Nucleus accumbens (tissue), 56 donors: ENCODE measurements around the gene ING1.
"Not testable (repeated sequence)": the region's sequence is repeated elsewhere in the genome, so short reads cannot be mapped to it uniquely, and the experiment has no call there.

Experiments used
- DNase-seq, 56 donors: peaks; one replicate each; lab custom pipeline; 2025; lab: John Stamatoyannopoulos, UW

ING1 gene, protein sequence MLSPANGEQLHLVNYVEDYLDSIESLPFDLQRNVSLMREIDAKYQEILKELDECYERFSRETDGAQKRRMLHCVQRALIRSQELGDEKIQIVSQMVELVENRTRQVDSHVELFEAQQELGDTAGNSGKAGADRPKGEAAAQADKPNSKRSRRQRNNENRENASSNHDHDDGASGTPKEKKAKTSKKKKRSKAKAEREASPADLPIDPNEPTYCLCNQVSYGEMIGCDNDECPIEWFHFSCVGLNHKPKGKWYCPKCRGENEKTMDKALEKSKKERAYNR

DNA sequence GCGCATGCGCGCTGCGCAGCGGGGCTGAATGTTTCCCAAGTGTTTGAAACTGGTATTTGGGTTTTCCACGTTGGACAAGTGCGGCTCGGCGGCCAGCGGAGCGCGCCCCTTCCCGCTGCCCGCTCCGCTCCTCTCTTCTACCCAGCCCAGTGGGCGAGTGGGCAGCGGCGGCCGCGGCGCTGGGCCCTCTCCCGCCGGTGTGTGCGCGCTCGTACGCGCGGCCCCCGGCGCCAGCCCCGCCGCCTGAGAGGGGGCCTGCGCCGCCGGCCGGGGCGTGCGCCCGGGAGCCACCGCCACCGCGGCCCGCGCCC, at the start of gene ING1:
Gene ING1 (plus strand): TSS at position 59 of the 311 bp plus-strand sequence. CDS start 450 bp downstream, outside the sequence.
- DNase-seq, result no peak

DNA sequence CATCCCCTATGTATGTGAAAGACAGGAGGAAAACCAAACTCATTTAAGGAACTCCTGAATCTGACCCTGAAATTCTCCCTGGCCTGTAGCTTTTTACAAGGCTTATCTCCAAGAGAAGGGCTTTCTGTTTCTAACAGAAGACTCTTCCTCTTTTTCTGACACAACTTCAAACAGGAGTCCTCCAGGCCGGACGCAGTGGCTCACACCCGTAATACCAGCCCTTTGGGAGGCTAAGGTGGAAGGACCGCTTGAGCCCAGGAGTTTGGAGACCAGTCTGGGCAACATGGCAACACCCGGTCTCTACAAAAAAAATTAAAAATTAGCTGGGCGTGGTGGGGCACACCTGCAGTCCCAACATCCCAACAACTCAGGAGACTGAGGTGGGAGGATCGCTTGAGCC, 49.5 kb upstream of the ING1 start:
- no peak for DNase-seq

DNA sequence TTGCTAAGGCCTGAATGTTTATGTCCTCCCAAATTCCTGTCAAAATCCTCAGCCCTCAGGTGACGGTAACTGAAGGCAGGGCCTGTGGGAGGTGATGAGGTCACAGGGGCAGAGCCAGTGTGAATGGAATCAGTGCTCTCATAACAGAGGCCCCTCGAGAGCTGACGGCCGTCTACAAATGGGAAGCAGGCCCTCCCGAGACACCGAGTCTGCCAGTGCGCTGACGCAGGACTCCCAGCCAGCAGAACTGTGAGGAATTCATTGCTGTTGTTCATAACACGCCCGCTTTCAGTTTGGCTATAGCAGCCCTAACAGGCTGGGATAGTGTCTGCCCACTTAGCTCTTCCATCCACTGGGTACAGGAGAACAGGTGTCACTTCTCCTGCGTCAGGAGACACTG, 48.8 kb upstream of the ING1 start:
- no peak for DNase-seq

DNA sequence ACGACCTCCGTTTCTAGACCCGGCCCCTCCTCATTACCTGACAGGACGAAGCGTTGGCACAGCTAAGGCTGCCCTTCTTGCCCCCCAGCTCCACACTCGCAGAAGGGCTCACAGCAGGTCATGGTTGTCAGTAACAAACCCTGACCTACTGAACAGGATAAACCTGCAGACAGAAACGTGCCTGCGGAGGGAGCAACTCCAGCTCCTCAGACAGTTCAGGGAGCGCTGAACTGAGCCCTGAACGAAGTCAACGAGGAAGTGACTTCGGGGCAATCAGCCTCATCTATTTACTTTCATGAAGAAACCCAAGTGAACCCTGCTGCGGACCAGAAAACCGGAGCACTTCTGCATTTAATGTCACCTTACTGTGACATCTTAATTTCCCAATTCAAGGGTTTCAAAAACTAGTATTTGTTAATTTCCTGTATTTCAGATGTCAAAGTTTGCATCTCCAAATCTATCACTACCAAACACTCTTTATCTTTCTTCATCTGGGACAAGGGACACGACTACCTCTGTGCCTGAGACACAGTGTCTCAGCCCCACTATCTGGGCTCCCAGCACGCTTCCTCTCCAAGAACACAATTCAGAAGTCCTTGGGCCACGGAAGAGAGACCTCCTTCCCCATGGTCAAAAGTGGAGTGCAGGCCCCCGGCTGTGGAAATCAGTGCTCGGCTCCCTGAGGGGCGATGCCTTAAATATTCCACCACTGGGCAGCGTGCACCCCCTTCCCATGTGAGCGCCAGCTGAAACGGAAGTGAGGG, 47.8 kb upstream of the ING1 start:
- no peak for DNase-seq

DNA sequence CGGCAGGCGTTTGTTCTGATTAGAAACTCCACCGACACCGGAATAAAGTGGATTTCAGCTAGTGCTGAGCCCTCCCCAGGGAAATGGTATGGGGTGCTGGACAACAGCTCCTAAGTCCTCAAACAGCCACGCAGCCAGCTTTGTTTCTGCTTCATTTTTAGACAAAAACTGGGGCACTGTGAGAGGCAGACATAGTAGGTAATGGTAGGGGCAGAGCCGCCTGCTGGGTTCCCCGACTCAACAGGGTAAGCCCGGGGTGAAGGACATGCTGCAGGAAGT, 47.3 kb upstream of the ING1 start:
- no peak for DNase-seq

DNA sequence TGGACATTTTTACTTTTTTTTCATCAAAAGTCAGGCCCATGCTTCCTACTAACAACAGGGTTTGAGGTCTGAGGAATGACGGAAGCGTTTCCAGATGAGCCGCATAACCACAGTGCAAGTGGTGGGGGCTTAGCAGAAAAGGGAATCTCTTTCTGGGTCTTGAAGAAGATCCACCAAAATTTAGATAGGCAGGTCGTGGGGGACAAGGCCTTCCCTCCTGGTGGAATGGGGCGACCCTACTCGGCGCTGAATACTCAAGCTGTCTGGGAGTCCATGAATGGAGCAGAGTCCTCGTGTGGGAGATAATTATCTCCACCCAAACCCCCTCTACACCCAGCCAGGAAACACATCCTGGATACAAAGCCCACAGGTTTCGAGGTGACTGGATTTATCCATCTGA, 44.5 kb upstream of the ING1 start:
- no peak for DNase-seq

DNA sequence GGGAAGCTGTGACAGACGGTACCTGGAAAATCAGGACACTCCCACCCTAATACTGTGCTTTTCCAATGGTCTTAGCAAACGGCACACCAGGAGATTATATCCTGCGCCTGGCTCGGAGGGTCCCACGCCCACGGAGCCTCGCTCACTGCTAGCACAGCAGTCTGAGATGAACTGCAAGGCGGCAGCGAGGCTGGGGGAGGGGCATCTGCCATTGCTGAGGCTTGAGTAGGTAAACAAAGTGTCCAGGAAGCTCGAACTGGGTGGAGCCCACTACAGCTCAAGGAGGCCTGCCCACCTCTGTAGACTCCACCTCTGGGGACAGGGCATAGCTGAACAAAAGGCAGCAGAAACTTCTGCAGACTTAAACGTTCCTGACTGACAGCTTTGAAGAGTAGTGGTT, 43.7 kb upstream of the ING1 start:
- not testable (repeated sequence) for DNase-seq

DNA sequence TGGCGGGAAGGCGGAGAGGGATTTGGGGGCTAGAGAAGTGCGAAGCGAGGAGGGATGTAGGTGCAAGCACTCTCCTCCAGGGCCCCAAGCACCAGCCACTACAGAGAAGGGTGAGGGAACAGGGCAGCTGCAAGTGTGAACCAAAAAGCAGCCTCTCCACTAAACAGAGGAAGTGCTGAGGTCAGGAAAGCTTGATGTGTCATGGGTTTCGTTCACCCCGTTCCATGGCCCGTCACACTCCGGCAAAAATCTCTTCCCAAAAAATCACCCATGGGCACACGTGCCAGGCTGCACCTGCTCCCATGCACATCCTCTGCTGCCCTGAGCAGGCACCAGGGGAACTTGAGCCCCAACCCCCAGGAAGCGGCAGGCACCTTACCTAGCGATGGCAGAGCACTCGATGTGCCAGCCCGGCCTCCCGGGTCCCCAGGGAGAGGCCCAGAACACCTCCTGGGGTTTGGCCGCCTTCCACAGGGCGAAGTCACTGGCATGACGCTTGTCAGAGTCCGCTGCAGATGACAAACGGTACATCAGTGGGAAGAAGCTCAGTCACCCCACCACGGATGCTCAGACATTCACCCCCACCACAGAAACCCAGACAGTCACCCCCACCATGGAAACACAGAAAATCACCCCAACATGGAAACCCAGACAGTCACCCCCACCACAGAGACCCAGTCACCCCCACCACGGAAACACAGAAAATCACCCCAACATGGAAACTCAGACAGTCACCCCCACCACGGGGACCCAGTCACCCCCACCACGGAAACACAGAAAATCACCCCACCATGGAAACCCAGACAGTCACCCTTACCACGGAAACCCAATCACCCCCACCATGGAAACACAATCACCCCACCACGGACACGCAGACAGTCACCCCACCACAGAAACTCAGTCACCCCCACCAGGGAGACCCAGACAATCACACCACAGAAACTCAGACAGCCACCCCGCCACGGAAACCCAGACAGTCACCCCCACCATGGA, 36.6 kb upstream of the ING1 start:
- DNase-seq, result no peak

DNA sequence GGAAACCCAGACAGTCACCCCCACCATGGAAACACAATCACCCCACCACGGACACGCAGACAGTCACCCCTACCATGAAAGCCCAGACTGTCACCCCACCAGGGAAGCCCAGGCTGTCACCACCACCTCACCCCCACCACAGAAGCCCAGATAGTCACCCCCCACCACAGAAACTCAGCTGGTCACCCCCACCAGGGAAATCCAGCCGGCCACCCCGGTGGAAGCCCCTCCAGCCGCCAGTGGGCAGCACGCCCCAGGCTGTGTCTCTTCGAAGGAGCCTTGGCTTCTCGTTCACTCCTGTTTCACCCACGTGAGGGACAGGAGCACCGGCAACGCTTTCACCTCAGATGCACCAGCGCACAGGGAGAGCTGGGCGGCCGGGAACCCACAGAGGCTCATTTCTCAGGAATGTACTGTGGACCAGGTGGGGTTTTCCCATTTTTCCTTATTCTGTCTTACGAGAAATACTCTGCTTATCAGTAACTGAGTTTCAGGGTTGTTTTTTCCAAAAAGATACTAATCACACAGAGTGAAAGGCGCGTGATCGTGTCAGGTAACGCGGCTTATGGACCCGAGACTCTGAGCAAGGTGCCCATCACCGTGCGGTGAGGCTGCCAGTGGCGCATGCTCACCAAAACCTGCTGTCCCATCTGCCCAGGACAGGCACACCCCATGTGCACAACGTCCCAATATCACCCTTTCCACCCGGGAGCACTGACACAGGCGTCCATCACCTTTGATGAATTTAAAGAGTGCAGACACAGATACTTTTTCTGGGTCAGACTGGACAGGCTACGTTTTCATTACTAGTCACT, 35.6 kb upstream of the ING1 start:
- DNase-seq, result no peak

DNA sequence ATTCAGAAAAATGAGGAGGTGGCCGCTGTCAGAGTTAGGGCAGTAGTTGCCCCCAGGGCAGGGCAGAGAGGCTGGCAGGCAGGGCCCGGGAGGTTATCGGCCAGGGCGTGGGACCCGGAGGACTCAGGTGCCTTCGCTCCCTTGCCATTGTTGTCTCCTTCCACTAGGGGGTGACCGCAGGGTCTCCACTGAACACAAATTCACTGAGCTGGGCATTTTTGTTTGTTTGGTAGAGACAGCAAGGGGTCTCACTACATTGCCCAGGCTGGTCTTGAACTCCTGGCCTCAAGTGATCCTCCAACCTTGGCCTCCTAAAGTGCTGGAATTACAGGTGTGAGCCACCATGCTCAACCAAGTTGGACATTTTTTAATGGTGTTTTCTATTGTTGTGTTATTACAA, 32.6 kb upstream of the ING1 start:
- no peak for DNase-seq

DNA sequence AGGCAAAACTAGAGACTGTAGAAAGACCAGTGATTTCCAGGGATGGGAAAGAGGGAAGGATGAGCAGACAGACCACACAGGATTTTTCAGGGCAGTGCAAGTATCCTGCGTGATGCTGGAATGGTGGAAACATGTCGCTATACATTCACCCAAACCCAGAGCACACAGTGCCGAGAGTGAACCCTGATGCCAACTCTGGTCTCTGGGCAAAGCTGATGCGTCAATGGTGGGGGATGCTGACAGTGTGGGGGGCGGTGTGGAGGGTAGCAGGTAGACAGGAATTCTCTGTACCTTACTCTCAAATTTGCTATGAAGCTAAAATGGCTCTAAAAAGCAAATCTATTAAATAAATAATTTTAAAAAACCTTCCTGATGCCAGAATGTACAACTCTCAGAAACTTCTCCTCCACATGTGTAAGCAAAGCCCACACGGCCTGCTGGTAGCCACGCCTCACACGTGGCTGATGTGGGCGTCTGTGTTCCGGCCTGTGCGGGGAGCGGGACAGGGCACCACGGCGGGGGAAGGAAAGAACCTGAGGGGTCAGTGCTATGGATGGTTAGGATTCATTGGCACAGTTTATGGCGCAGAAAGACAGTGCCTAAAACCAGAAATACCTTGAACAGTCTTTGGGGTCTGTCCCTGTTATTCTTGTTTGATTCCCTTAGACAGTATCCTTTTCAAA, 31.5 kb upstream of the ING1 start:
- no peak for DNase-seq

DNA sequence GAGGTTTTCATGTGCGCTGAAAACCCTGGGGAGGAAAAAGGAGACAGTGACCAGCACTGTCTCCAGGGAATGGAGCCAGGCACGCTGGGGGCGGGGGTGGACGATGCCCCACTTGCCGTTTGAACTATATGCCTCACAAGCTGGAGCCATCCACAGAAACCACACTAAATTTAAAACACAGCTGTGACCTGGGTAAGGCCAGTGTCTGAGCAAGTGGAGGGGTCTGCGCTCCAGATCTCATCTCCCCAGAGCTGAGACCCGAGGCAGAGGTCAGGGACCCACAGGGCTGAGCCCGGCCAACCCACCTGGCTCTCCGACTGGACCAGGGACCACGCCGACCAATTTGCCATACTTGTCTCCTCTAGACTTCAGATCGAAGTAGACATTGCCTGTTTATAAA, 30.8 kb upstream of the ING1 start:
- no peak for DNase-seq

DNA sequence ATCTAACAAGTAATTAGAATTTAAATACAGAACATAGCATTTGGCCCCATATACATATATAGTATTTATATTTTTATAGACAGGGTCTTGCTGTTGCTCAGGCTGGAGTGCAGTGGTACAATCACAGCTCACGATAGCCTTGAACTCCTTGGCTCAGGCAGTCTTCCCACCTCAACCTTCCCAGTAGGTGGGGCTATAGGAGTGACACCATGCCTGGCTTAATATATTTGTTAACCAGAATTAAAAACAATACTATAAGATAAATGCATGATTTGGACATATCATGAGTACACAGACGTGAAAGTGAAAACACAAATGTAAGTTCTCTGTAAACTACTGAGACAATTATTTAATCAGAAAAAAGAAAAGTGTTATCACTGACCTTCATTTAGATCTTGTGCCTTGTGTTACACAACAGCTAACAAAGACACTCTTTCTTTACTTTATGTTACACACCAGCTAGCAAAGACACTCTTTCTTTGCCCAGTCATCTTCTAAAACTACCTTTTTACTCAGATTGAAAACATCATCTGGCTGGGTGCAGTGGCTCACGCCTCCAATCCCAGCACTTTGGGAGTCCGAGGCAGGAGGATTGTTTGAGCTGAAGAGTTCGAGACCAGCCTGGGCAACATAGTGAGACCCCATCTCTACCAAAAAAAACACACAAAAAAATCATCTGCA, 30.2 kb upstream of the ING1 start:
- no peak for DNase-seq

DNA sequence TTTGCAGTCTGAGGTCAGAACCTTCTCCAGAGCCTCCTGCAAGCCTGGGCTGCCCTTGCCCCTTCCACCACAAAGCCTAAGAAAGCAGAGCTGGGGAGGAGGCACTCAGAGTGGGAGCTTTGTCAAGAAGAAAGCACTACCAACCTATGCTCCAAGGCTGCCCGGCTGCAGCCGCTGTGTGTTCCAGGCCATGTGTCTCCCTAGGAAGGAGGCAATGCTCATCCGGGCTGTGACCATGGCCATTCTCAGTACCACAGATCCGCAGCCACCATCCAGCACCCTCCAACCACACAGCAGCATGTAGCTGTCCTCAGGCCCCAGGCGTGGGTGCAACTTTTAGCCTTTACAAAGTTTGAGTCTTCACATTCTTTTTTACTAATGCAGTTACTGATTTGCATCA, 29.6 kb upstream of the ING1 start:
- DNase-seq, result no peak

DNA sequence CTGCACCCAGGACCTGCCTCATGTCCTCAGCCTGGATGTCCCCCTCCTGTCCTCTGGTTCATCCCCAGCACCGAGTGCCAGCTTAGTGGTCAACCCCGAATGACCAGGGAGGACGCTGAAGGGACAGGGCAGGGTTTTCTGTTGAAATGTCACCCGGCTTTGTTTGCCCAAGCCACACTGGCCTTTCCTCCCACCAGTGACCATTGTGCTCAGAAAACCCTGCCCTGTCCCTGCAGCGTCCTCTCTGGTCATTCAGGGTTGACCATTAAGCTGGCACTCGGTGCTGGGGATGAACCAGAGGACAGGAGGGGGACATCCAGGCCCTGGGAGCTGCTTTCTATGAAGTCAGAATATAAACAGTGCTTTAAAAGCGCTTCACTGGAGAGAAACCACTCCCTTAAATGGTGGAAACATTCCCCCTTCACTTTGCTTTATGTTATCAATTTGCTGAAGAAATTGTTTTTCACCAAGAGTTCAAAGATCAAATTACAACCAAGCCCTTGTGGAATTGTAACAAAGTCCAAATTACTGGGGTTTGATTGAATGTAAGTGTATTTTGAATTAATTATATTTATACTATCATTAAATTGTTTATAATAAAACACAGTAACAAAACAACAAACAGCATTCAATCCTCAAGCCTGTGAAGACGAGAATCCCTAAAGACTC, 29.0 kb upstream of the ING1 start:
- no peak for DNase-seq

DNA sequence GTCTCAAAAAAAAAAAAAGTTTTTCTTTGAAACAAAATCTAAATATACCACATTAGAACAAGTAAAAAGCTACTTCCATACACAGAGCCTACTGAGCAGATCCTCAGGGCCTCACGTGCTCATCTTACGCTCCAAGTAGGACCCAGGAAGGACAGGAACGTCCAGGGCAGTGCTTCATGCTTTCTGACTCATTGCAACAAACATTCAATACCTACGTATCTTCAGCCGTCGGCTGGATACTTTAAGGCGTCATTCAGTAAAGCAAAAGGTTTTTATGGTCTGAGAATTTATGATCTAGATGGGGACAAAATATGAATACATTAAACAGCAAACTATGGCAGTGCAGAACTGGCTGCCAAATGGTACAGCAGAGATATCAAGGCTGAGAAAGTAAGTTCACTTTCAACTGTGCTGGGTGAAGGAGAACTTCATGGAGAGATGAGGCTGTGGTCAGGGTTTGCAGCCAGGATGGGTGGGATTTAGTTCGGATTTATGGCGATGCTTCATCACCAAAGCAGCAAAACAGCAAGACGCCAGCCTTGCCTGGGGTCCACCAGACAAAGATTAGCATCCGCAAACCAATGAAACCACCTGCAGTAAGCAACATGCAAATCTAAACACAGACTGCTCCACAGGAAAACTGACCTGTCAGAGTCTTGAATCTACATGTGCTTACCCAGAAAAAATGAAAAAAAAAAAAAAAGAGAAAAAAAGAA, 28.0 kb upstream of the ING1 start:
- no peak for DNase-seq

DNA sequence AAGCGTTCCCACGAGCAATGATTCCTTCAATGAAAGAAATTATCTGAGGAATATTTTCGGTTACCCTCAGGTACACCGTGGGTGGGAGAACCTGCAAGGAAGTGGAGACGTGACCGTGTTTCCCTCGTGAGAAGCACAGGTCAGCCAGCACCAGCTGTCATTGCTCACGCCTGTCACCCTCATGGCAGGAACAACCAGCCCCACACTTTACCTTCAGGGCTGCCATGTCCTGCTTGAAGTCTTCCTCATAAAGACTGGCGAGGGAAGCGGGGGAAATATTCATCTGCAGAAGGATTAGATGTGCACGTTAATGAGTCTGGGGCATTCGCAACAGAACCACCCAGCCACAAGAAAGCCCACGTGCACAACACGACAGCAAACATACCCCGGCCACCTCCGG, 25.8 kb upstream of the ING1 start:
- no peak for DNase-seq

DNA sequence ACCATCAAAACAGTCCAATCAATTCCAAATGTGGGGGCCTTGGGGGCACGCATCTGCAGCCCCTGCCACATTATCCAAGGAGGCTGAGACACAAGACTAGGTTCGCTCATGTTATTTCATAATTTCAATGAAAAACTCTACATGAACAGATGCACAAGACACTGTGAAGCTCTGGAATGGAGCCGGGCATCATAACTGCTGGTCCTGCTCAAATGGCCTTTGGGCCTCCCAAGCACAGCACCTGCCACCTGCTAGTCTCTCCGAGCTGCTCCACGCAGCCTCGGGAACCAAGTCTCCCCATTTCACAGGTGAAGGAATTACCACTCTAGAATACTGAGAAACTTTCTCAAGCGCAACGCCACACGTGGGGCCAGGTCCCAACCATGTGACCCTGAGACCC, 24.5 kb upstream of the ING1 start:
- no peak for DNase-seq
